GM12865 (cell line): ENCODE data around the gene A3GALT2.
A peak's percentile ranks its signal among the peaks of the same experiment; 100 is the strongest.

Experiments used
- DNase-seq: peaks from one replicate; pipeline ENCODE4 v3.0.0; 2010; ENCODE audit warnings: low read depth
- H3K4me3 ChIP-seq: 2 replicates; pipeline ENCODE4 v1.5.1; 2011; ENCODE audit warnings: mild to moderate bottlenecking, low read depth, low read length, control low read depth
- CTCF ChIP-seq: IDR thresholded peaks from 2 replicates; pipeline ENCODE4 v1.5.1; 2011; ENCODE audit warnings: low read length, control low read depth, low read depth, inconsistent platforms; ENCODE audit not compliant: insufficient read depth; ENCODE audit errors: missing control alignments

A3GALT2 gene

GRCh38 chr1:33258788-33259274, 62.1 kb downstream of the A3GALT2 start:
- TF ChIP-seq CTCF, result no peak
- no peak for DNase-seq
- H3K4me3 ChIP-seq, result no peak overlapping the region

- H3K4me3 ChIP-seq, result peak overlapping the region; percentile 65
- TF ChIP-seq CTCF, result no peak
- no peak for DNase-seq
Observed at GRCh38 chr1:33257772-33258712, 62.9 kb downstream of the A3GALT2 start.

- peak overlapping the region; percentile 65 for H3K4me3 ChIP-seq
- DNase-seq, result no peak
- no peak for TF ChIP-seq CTCF
Observed at GRCh38 chr1:33257207-33257771, 63.6 kb downstream of the A3GALT2 start.
